Suprapubic skin (tissue), 4 donors: ENCODE data around the gene GK.

Experiments used
- EP300 ChIP-seq: sonication (generic); formaldehyde crosslinking; IDR thresholded peaks from one replicate; pipeline ENCODE4 v1.6.1; 2017; ENCODE audit warnings: antibody characterized with exemption
- POLR2A ChIP-seq, 2 donors: fragments of 450-650 bp; IDR thresholded peaks; one replicate each; pipeline ENCODE4 v1.6.1; 2017; ENCODE audit warnings: antibody characterized with exemption in 2 of 2, mild to moderate bottlenecking in 2 of 2, moderate library complexity in 2 of 2
- POLR2AphosphoS5 ChIP-seq, 3 donors: sonication (generic); formaldehyde crosslinking; IDR thresholded peaks; one replicate each; pipeline ENCODE4 v1.6.1; 2017; ENCODE audit warnings: antibody characterized with exemption in 3 of 3
- TF ChIP-seq, protein P1 (sequence below), 2 donors: fragments of 200-600 bp in 1 of 2; fragments of 450-650 bp in 1 of 2; sonication (generic) in 1 of 2; IDR thresholded peaks; one replicate each; pipeline ENCODE4 v1.5.1; 2016 to 2019; ENCODE audit warnings: antibody characterized with exemption in 2 of 2, mild to moderate bottlenecking in 1 of 2, moderate library complexity in 1 of 2

DNA sequence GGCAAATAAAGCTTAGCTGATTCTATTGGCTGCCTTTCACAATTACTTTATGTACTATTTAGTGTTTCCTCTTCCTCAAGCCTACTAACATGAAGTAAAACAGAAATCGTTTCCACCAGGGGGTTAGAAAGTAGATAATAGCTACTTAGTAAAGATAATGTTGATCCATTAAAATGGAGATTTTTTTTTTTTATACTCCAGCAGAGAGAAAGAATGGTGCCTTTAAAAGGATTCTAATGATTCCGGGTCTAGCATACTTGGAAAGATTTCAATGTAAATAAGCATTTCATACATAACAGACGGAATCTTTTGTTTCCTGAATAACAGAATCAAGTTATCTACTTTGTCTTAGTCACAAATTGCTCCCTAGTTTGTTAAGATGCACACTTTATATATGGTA is 37.1 kb downstream of the GK start:
- TF ChIP-seq POLR2A (IDR thresholded peaks at IDR 0.05): no peak
- TF ChIP-seq, protein P1, sequence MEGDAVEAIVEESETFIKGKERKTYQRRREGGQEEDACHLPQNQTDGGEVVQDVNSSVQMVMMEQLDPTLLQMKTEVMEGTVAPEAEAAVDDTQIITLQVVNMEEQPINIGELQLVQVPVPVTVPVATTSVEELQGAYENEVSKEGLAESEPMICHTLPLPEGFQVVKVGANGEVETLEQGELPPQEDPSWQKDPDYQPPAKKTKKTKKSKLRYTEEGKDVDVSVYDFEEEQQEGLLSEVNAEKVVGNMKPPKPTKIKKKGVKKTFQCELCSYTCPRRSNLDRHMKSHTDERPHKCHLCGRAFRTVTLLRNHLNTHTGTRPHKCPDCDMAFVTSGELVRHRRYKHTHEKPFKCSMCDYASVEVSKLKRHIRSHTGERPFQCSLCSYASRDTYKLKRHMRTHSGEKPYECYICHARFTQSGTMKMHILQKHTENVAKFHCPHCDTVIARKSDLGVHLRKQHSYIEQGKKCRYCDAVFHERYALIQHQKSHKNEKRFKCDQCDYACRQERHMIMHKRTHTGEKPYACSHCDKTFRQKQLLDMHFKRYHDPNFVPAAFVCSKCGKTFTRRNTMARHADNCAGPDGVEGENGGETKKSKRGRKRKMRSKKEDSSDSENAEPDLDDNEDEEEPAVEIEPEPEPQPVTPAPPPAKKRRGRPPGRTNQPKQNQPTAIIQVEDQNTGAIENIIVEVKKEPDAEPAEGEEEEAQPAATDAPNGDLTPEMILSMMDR (IDR thresholded peaks at IDR 0.05): no peak
- no peak for TF ChIP-seq POLR2AphosphoS5 (IDR thresholded peaks at IDR 0.05)
- no peak for TF ChIP-seq EP300
